Measurements from ENCODE around the gene GALNS.

DNA sequence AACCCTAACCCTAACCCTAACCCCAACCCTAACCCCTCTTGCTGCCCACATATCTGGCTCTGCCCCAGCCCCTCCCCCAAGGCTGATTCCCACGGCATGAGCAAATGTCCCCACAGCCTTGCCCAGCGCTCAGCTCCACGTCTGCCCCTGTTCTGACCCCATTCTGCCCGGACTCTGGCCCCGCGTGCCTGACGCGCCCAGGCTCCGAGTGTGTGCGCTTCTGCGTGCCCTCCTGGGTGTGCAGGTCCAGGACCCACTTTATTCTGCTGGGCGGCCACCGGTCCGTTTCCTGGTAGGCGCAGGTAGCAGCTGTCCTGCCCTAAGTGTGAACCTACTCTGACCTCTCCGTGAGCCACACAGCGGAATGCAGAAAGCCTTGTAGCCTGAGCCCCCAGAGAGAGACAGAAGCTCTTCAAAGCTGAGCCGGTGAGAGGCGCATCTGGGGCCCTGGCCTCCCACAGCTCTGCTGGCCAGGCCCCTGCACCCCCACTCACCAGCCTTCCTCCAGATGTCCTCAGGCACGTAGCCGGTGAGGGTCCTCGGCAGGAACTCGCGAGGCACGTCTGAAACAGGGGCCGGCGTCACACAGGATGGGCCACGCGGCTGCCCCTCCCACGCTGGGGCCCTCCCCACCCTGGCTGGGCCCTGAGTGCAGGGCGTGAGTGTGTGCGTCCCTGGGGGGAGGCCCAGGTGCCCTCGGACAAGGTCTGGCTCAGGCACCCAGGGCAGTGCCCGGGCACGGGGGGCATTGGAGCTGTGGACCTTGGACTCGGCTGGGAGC is 23.7 kb upstream of the GALNS start:
- TF ChIP-seq, protein P1, sequence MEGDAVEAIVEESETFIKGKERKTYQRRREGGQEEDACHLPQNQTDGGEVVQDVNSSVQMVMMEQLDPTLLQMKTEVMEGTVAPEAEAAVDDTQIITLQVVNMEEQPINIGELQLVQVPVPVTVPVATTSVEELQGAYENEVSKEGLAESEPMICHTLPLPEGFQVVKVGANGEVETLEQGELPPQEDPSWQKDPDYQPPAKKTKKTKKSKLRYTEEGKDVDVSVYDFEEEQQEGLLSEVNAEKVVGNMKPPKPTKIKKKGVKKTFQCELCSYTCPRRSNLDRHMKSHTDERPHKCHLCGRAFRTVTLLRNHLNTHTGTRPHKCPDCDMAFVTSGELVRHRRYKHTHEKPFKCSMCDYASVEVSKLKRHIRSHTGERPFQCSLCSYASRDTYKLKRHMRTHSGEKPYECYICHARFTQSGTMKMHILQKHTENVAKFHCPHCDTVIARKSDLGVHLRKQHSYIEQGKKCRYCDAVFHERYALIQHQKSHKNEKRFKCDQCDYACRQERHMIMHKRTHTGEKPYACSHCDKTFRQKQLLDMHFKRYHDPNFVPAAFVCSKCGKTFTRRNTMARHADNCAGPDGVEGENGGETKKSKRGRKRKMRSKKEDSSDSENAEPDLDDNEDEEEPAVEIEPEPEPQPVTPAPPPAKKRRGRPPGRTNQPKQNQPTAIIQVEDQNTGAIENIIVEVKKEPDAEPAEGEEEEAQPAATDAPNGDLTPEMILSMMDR (IDR thresholded peaks at IDR 0.05), result no peak
- no peak for TF ChIP-seq POLR2A (IDR thresholded peaks at IDR 0.05)

Data from adrenal gland (tissue), 5 donors.